Prostate gland (tissue), 2 donors: ENCODE data around the gene PEX26.
"Not testable (repeated sequence)": the region's sequence is repeated elsewhere in the genome, so short reads cannot be mapped to it uniquely, and the experiment has no call there.

Experiments used
- POLR2A ChIP-seq: fragments of 450-650 bp; IDR thresholded peaks from one replicate; pipeline ENCODE4 v1.6.1; 2016; ENCODE audit warnings: antibody characterized with exemption, mild to moderate bottlenecking
- POLR2AphosphoS5 ChIP-seq: sonication (generic); formaldehyde crosslinking; IDR thresholded peaks from one replicate; pipeline ENCODE4 v1.6.1; 2017; ENCODE audit warnings: antibody characterized with exemption
- TF ChIP-seq, protein P1 (sequence below), 4 experiments: fragments of 200-600 bp in 2 of 4; fragments of 450-650 bp in 2 of 4; sonication (generic) in 2 of 4; IDR thresholded peaks; 1 replicate in 3 of 4; 2 replicates in 1 of 4; pipeline ENCODE4 v1.5.1; 2016 to 2019; ENCODE audit warnings: antibody characterized with exemption in 4 of 4, mild to moderate bottlenecking in 2 of 4, moderate library complexity in 2 of 4

DNA sequence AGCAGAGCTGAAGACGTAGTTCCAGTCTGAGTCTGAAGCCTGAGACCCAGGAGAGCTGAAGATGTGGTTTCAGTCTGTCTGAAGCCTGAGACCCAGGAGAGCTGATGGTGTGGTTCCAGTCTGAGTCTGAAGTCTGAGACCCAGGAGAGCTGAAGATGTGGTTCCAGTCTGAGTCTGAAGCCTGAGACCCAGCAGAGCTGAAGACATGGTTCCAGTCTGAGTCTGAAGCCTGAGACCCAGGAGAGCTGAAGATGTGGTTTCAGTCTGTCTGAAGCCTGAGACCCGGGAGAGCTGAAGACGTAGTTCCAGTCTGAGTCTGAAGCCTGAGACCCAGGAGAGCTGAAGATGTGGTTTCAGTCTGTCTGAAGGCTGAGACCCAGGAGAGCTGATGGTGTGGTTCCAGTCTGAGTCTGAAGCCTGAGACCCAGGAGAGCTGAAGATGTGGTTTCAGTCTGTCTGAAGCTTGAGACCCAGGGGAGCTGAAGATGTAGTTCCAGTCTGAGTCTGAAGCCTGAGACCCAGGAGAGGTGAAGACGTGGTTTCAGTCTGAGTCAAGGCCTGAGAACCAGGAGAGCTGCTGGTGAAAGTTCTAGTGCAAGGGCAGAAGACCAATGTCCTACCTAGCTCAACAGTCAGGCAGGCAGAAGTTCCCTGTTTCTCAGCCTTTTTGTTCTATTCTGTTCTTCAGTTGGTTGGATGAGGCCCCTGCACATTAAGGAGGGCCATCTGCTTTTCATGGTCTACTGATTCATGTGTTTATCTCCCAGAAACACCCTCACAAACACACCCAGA, 29.0 kb downstream of the PEX26 start:
- TF ChIP-seq POLR2AphosphoS5, POLR2A: not testable (repeated sequence)
- TF ChIP-seq, protein P1, sequence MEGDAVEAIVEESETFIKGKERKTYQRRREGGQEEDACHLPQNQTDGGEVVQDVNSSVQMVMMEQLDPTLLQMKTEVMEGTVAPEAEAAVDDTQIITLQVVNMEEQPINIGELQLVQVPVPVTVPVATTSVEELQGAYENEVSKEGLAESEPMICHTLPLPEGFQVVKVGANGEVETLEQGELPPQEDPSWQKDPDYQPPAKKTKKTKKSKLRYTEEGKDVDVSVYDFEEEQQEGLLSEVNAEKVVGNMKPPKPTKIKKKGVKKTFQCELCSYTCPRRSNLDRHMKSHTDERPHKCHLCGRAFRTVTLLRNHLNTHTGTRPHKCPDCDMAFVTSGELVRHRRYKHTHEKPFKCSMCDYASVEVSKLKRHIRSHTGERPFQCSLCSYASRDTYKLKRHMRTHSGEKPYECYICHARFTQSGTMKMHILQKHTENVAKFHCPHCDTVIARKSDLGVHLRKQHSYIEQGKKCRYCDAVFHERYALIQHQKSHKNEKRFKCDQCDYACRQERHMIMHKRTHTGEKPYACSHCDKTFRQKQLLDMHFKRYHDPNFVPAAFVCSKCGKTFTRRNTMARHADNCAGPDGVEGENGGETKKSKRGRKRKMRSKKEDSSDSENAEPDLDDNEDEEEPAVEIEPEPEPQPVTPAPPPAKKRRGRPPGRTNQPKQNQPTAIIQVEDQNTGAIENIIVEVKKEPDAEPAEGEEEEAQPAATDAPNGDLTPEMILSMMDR (IDR thresholded peaks at IDR 0.05) = not testable (repeated sequence)
